Measurements from ENCODE around the gene GRK4.

The GRK4 gene

DNA sequence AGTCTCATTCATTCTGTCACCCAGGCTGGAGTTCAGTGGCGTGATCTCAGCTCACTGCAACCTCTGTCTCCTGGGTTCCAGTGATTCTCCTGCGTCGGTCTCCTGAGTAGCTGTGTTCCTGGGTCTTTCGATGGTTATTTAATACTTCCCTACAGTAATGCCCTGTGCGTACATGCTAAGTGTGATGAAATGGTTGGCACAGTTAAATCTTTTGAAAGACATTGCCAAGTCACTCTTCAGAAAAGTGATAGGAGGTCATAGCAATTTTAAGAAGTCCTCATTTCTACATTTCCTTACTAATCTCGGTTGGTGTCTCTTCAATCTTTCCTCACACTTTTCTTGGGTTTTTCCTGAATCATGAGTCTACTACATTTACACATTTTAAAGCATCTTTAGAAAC, 96.6 kb downstream of the GRK4 start:
- Histone ChIP-seq H3K4me3 (replicated peaks; ENCODE audit: insufficient read depth, low read length) (no peak overlapping the region), H3K27me3 (ENCODE audit: insufficient read depth, poor library complexity, severe bottlenecking) (no peaks in the 10 kb centered on the region), H3K27ac (replicated peaks) (no peak overlapping the region)
- DNase-seq (ENCODE audit: low read depth in 1 of 2, low spot score in 1 of 2): no peak
- TF ChIP-seq, protein P1, sequence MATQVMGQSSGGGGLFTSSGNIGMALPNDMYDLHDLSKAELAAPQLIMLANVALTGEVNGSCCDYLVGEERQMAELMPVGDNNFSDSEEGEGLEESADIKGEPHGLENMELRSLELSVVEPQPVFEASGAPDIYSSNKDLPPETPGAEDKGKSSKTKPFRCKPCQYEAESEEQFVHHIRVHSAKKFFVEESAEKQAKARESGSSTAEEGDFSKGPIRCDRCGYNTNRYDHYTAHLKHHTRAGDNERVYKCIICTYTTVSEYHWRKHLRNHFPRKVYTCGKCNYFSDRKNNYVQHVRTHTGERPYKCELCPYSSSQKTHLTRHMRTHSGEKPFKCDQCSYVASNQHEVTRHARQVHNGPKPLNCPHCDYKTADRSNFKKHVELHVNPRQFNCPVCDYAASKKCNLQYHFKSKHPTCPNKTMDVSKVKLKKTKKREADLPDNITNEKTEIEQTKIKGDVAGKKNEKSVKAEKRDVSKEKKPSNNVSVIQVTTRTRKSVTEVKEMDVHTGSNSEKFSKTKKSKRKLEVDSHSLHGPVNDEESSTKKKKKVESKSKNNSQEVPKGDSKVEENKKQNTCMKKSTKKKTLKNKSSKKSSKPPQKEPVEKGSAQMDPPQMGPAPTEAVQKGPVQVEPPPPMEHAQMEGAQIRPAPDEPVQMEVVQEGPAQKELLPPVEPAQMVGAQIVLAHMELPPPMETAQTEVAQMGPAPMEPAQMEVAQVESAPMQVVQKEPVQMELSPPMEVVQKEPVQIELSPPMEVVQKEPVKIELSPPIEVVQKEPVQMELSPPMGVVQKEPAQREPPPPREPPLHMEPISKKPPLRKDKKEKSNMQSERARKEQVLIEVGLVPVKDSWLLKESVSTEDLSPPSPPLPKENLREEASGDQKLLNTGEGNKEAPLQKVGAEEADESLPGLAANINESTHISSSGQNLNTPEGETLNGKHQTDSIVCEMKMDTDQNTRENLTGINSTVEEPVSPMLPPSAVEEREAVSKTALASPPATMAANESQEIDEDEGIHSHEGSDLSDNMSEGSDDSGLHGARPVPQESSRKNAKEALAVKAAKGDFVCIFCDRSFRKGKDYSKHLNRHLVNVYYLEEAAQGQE (IDR thresholded peaks at IDR 0.05; ENCODE audit: insufficient replicate concordance, low read depth): no peak
- TF ChIP-seq, protein P2, sequence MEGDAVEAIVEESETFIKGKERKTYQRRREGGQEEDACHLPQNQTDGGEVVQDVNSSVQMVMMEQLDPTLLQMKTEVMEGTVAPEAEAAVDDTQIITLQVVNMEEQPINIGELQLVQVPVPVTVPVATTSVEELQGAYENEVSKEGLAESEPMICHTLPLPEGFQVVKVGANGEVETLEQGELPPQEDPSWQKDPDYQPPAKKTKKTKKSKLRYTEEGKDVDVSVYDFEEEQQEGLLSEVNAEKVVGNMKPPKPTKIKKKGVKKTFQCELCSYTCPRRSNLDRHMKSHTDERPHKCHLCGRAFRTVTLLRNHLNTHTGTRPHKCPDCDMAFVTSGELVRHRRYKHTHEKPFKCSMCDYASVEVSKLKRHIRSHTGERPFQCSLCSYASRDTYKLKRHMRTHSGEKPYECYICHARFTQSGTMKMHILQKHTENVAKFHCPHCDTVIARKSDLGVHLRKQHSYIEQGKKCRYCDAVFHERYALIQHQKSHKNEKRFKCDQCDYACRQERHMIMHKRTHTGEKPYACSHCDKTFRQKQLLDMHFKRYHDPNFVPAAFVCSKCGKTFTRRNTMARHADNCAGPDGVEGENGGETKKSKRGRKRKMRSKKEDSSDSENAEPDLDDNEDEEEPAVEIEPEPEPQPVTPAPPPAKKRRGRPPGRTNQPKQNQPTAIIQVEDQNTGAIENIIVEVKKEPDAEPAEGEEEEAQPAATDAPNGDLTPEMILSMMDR (IDR thresholded peaks at IDR 0.05; ENCODE audit: insufficient read depth, low read length): no peak
- TF ChIP-seq SPI1 (IDR thresholded peaks at IDR 0.05; ENCODE audit: borderline replicate concordance, low read depth) (no peak), POLR2AphosphoS5 (IDR thresholded peaks at IDR 0.05; ENCODE audit: low read depth) (no peak), GABPA (IDR thresholded peaks at IDR 0.05; ENCODE audit: low read depth) (no peak)

DNA sequence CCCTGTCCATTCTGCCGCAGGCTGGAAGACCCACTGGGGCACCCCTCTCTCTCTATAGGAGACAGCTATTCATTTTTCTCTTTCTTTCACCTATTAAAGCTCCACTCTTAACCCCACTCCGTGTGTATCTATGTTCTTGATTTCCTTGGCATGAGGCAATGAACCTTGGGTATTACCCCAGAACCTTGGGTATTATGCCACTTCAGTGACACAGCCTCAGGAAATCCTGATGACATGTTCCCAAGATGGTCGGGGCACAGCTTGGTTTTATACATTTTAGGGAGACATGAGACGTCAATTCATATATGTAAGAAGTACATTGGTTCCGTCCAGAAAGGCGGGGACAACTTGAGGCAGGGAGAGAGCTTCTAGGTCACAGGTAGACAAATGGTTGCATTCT, 97.6 kb downstream of the GRK4 start:
- Histone ChIP-seq H3K4me3 (replicated peaks; ENCODE audit: insufficient read depth, low read length) (no peak overlapping the region), H3K27ac (replicated peaks) (no peak overlapping the region), H3K27me3 (ENCODE audit: insufficient read depth, poor library complexity, severe bottlenecking) (no peaks in the 10 kb centered on the region)
- TF ChIP-seq SPI1 (IDR thresholded peaks at IDR 0.05; ENCODE audit: borderline replicate concordance, low read depth): no peak
- no peak for DNase-seq (ENCODE audit: low read depth in 1 of 2, low spot score in 1 of 2)

DNA sequence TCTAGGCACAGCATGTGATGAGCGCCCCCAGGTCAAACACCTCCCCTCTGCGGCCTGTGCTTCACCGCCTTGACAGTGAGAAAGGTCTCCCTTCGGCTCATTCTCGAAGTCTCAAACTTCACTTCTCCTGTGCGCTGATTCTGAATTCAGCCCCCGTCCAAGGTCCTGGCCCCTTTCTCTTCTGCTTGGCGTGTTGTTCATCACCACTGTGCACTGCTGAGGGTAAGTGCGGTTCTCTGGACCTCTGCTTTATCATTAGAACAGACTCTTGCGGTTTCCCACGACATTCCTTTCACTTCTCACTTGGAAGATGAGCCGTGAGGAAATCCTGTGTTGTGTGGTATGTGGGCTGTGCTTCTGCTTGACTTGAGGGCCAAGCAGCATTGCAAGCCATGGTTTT, 99.1 kb downstream of the GRK4 start:
- H3K4me3 ChIP-seq (replicated peaks; ENCODE audit: insufficient read depth, low read length): no peak overlapping the region
- H3K27ac ChIP-seq (replicated peaks): no peak overlapping the region
- no peak for DNase-seq (ENCODE audit: low read depth in 1 of 2, low spot score in 1 of 2)
- TF ChIP-seq, protein P1 (IDR thresholded peaks at IDR 0.05; ENCODE audit: insufficient replicate concordance, low read depth): peak; percentile 81
- no peak for TF ChIP-seq SPI1 (IDR thresholded peaks at IDR 0.05; ENCODE audit: borderline replicate concordance, low read depth)
- no peaks in the 10 kb centered on the region for H3K27me3 ChIP-seq (ENCODE audit: insufficient read depth, poor library complexity, severe bottlenecking)

DNA sequence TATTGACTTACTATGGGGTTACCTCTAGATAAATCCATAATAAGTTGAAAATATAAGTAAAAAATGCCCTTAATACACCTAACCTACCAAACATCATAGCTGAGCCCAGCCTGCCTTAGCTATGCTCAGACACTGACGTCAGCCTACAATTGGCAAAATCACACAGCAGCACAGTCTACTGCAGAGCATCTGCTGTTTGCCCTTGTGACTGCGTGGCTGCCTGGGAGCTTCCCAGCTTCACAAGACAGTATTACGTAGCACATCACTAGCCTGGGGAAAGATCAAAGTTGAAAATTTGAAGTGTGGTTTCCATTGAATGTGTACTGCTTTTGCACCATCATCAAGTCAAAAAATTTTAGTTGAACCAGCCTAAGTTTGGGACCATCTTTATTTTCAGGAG, 102.2 kb downstream of the GRK4 start:
- no peak overlapping the region for H3K4me3 ChIP-seq (replicated peaks; ENCODE audit: insufficient read depth, low read length)
- TF ChIP-seq GABPA (IDR thresholded peaks at IDR 0.05; ENCODE audit: low read depth) (no peak), SPI1 (IDR thresholded peaks at IDR 0.05; ENCODE audit: borderline replicate concordance, low read depth) (no peak), POLR2AphosphoS5 (IDR thresholded peaks at IDR 0.05; ENCODE audit: low read depth) (no peak)
- TF ChIP-seq, protein P1 (IDR thresholded peaks at IDR 0.05; ENCODE audit: insufficient replicate concordance, low read depth): no peak
- TF ChIP-seq, protein P2 (IDR thresholded peaks at IDR 0.05; ENCODE audit: insufficient read depth, low read length): no peak
- no peaks in the 10 kb centered on the region for H3K27me3 ChIP-seq (ENCODE audit: insufficient read depth, poor library complexity, severe bottlenecking)
- no peak for DNase-seq (ENCODE audit: low read depth in 1 of 2, low spot score in 1 of 2)
- H3K27ac ChIP-seq (replicated peaks): no peak overlapping the region

Measured in HL-60 (cell line).